Liver (tissue), 9 donors: ENCODE measurements around the gene HYAL4. TPM values are rescaled to one million over a fixed set of nuclear protein-coding genes. Genes with fewer than 3 reads are reported as not detected.

Experiments used
- DNase-seq: peaks from one replicate; pipeline ENCODE4 v3.0.0-alpha.2; 2017; ENCODE audit warnings: low spot score
- H3K27ac ChIP-seq, 2 donors: one replicate each; pipeline ENCODE4 v1.7.0; 2013; ENCODE audit warnings: inconsistent platforms in 2 of 2, low read length in 2 of 2, control low read depth in 1 of 2, low read depth in 1 of 2, mild to moderate bottlenecking in 1 of 2
- H3K27me3 ChIP-seq, 4 donors: one replicate each; pipeline versions ENCODE4 v1.6.1 to v1.7.0; 2013; ENCODE audit warnings: low read length in 3 of 4, inconsistent platforms in 1 of 4, mild to moderate bottlenecking in 1 of 4, moderate library complexity in 1 of 4; ENCODE audit not compliant: control insufficient read depth in 4 of 4, insufficient read depth in 4 of 4
- H3K36me3 ChIP-seq, 4 donors: one replicate each; pipeline versions ENCODE4 v1.6.1 to v1.7.0; 2013; ENCODE audit warnings: low read length in 3 of 4, mild to moderate bottlenecking in 3 of 4, low read depth in 1 of 4, moderate library complexity in 1 of 4; ENCODE audit not compliant: control insufficient read depth in 4 of 4, insufficient read depth in 3 of 4
- H3K4me1 ChIP-seq, 4 donors: one replicate each; pipeline versions ENCODE4 v1.6.1 to v1.7.0; 2013; ENCODE audit warnings: low read length in 3 of 4, mild to moderate bottlenecking in 3 of 4, moderate library complexity in 1 of 4; ENCODE audit not compliant: control insufficient read depth in 4 of 4, insufficient read depth in 4 of 4
- H3K4me3 ChIP-seq, 3 donors: one replicate each; pipeline versions ENCODE4 v1.6.1 to v1.7.0; 2013; ENCODE audit warnings: low read length in 3 of 3, control low read depth in 1 of 3, low read depth in 1 of 3, mild to moderate bottlenecking in 1 of 3
- H3K9ac ChIP-seq, 2 donors: one replicate each; pipeline ENCODE4 v1.7.0; 2013; ENCODE audit warnings: low read length in 2 of 2, mild to moderate bottlenecking in 2 of 2, moderate library complexity in 2 of 2, control low read depth in 1 of 2, low read depth in 1 of 2
- H3K9me3 ChIP-seq, 4 donors: one replicate each; pipeline versions ENCODE4 v1.6.1 to v1.7.0; 2013; ENCODE audit warnings: low read length in 3 of 4; ENCODE audit not compliant: control insufficient read depth in 4 of 4
- ATF3 ChIP-seq: IDR thresholded peaks from 2 replicates; pipeline ENCODE4 v1.6.1; 2016; ENCODE audit warnings: antibody characterized with exemption
- CTCF ChIP-seq: fragments of 150-350 bp; IDR thresholded peaks from 2 replicates; pipeline ENCODE4 v1.5.1; 2017; ENCODE audit warnings: improper control_type of control experiment, low read depth, low read length; ENCODE audit not compliant: missing input control
- EGR1 ChIP-seq, 2 donors: IDR thresholded peaks; 2 replicates each; pipeline ENCODE4 v1.6.1; 2016 to 2018; ENCODE audit warnings: antibody characterized with exemption in 2 of 2, low read depth in 2 of 2
- FOXA1 ChIP-seq: IDR thresholded peaks from 2 replicates; pipeline ENCODE4 v1.6.1; 2016; ENCODE audit warnings: antibody characterized with exemption
- FOXA2 ChIP-seq: IDR thresholded peaks from 2 replicates; pipeline ENCODE4 v1.6.1; 2016; ENCODE audit warnings: antibody characterized with exemption
- GABPA ChIP-seq, 2 donors: IDR thresholded peaks in 1 of 2; conservative IDR thresholded peaks in 1 of 2; 2 replicates each; pipeline ENCODE4 v1.6.1; 2016; ENCODE audit warnings: antibody characterized with exemption in 2 of 2, mild to moderate bottlenecking in 1 of 2, moderate library complexity in 1 of 2
- HNF4A ChIP-seq, 2 donors: conservative IDR thresholded peaks; 2 replicates each; pipeline ENCODE4 v1.6.1; 2016; ENCODE audit warnings: antibody characterized with exemption in 2 of 2, mild to moderate bottlenecking in 2 of 2
- HNF4G ChIP-seq: IDR thresholded peaks from 2 replicates; pipeline ENCODE4 v1.6.1; 2016; ENCODE audit warnings: antibody characterized with exemption
- MAX ChIP-seq: IDR thresholded peaks from 2 replicates; pipeline ENCODE4 v1.6.1; 2016; ENCODE audit warnings: antibody characterized with exemption
- NR2F2 ChIP-seq: IDR thresholded peaks from 2 replicates; pipeline ENCODE4 v1.6.1; 2016; ENCODE audit warnings: antibody characterized with exemption
- RAD21 ChIP-seq, 2 donors: IDR thresholded peaks; 2 replicates each; pipeline ENCODE4 v1.6.1; 2016; ENCODE audit warnings: antibody characterized with exemption in 2 of 2, mild to moderate bottlenecking in 2 of 2
- REST ChIP-seq: IDR thresholded peaks from 2 replicates; pipeline ENCODE4 v1.6.1; 2016; ENCODE audit warnings: antibody characterized with exemption, mild to moderate bottlenecking
- RXRA ChIP-seq, 2 donors: IDR thresholded peaks; 2 replicates each; pipeline ENCODE4 v1.6.1; 2017 to 2018; ENCODE audit warnings: antibody characterized with exemption in 2 of 2, mild to moderate bottlenecking in 1 of 2
- SP1 ChIP-seq: IDR thresholded peaks from 2 replicates; pipeline ENCODE4 v1.6.1; 2018; ENCODE audit warnings: antibody characterized with exemption, mild to moderate bottlenecking
- TAF1 ChIP-seq: conservative IDR thresholded peaks from 2 replicates; pipeline ENCODE4 v1.6.1; 2016; ENCODE audit warnings: antibody characterized with exemption, mild to moderate bottlenecking
- YY1 ChIP-seq: IDR thresholded peaks from 2 replicates; pipeline ENCODE4 v1.6.1; 2016; ENCODE audit warnings: antibody characterized with exemption, mild to moderate bottlenecking
- ZBTB33 ChIP-seq: IDR thresholded peaks from 2 replicates; pipeline ENCODE4 v1.6.1; 2016; ENCODE audit warnings: antibody characterized with exemption
- WGBS: extraction: QIAGEN DNeasy Blood & Tissue Kit; methylation state at CpG from one replicate; pipeline ENCODE4 v1.1.7; 2013; 5-methylcytosine and 5-hydroxymethylcytosine counted together
- polyA plus RNA-seq, 2 donors: library from polyadenylated mRNA; stranded (reverse) in 1 of 2; unstranded in 1 of 2; fragments of 200-250 nt in 1 of 2; fragments of >200 nt in 1 of 2; fragmentation: Nextera tagmentation in 1 of 2; extraction: Ambion mirVana in 1 of 2; gene quantifications; one replicate each; pipeline versions ENCODE4 v1.2.1 to v1.2.3, GENCODE V29; 2013 to 2015
- total RNA-seq, 2 donors: library from RNA; depleted of rRNA; stranded (reverse); fragments of >200 nt; gene quantifications; one replicate each; pipeline ENCODE4 v1.2.3, GENCODE V29; 2014
- donor health status: healthy.
- donor health status: healthy.
- donor health status: healthy.
- donor health status: healthy.
- donor health status: healthy.

The HYAL4 gene
- total and polyA plus RNA-seq, 4 donors: not detected

GRCh38 chr7:123824754-123825067 lies 20.3 kb upstream of the HYAL4 start:
- Histone ChIP-seq H3K9ac (no peak overlapping the region), H3K9me3 (no peaks in the 10 kb centered on the region), H3K36me3 (no peaks in the 10 kb centered on the region), H3K4me1 (peaks cover 0 to 7% (median 4%) of the 10 kb centered on the region in 4 donors), H3K4me3 (no peak overlapping the region), H3K27ac (no peak overlapping the region), H3K27me3 (no peaks in the 10 kb centered on the region)
- TF ChIP-seq HNF4A (conservative IDR thresholded peaks at IDR 0.05) (peak in 1 of 2 donors; percentile 36), TAF1 (no peak), FOXA2 (peak; percentile 89), REST (no peak), HNF4G (no peak), RAD21 (IDR thresholded peaks at IDR 0.05) (peak in 1 of 2 donors; percentile 20), ATF3 (no peak), CTCF (no peak), NR2F2 (no peak), EGR1 (IDR thresholded peaks at IDR 0.05; ENCODE audit: low read depth in 2 of 2) (no peak), SP1 (peak; percentile 33), MAX (no peak), FOXA1 (peak; percentile 76), YY1 (peak; percentile 28), GABPA (IDR thresholded peaks at IDR 0.05 in 1 of 2, conservative IDR thresholded peaks at IDR 0.05 in 1 of 2) (no peak), ZBTB33 (no peak), RXRA (IDR thresholded peaks at IDR 0.05) (peak in 1 of 2 donors; percentile 23)
- DNase-seq: no peak
- WGBS: 19% methylated on average over 1 of the region's 1 CpG

- Histone ChIP-seq H3K4me1 (peaks cover 0 to 7% (median 4%) of the 10 kb centered on the region in 4 donors), H3K9me3 (no peaks in the 10 kb centered on the region), H3K27me3 (no peaks in the 10 kb centered on the region), H3K4me3 (no peak overlapping the region), H3K9ac (no peak overlapping the region), H3K27ac (no peak overlapping the region), H3K36me3 (no peaks in the 10 kb centered on the region)
- no peak for TF ChIP-seq EGR1 (IDR thresholded peaks at IDR 0.05; ENCODE audit: low read depth in 2 of 2)
- TF ChIP-seq RXRA (IDR thresholded peaks at IDR 0.05): no peak
- no peak for TF ChIP-seq HNF4A (conservative IDR thresholded peaks at IDR 0.05)
- TF ChIP-seq RAD21 (IDR thresholded peaks at IDR 0.05): no peak
- TF ChIP-seq ATF3: no peak
- TF ChIP-seq ZBTB33: no peak
- no peak for TF ChIP-seq REST
- no peak for TF ChIP-seq FOXA1
- TF ChIP-seq HNF4G: no peak
- 88% methylated on average over 2 of the region's 2 CpGs for WGBS
- DNase-seq: no peak
These were observed 16.2 kb upstream of the HYAL4 start for GRCh38 chr7:123828805-123829204.
